ENCODE measurements around the gene EFNA1.

The EFNA1 gene

GRCh38 chr1:155127105-155127966 lies at the start of gene EFNA1:
EFNA1 (plus strand) TSS chr1:155127876; CDS start chr1:155127978, 102 bp downstream.
- H3K4me3 ChIP-seq: peak within 1 kb of the TSS; percentile 92
- H3K9me3 ChIP-seq (ENCODE audit: low read depth, low read length): no peaks in the 10 kb centered on the region
- H3K27ac ChIP-seq: peak within 1 kb of the TSS; percentile 80; the same call in 1 of the 2 replicates
- no peak for DNase-seq (ENCODE audit: low read depth, low spot score)
- TF ChIP-seq FOXP2 (optimal IDR thresholded peaks at IDR 0.05; ENCODE audit: control extremely low read depth, extremely low read length, insufficient read depth) (peak; percentile 53), EZH2 (IDR thresholded peaks at IDR 0.05) (no peak), POLR2AphosphoS5 (IDR thresholded peaks at IDR 0.05; ENCODE audit: borderline replicate concordance, low read depth, low read length) (peak; percentile 93)
- peaks cover 11% of the 10 kb centered on the region; the same call in 1 of the 2 replicates for H3K36me3 ChIP-seq (ENCODE audit: insufficient read depth, low read length)
- peak within 1 kb of the TSS; percentile 78 for H3K9ac ChIP-seq (ENCODE audit: insufficient read length)

DNA sequence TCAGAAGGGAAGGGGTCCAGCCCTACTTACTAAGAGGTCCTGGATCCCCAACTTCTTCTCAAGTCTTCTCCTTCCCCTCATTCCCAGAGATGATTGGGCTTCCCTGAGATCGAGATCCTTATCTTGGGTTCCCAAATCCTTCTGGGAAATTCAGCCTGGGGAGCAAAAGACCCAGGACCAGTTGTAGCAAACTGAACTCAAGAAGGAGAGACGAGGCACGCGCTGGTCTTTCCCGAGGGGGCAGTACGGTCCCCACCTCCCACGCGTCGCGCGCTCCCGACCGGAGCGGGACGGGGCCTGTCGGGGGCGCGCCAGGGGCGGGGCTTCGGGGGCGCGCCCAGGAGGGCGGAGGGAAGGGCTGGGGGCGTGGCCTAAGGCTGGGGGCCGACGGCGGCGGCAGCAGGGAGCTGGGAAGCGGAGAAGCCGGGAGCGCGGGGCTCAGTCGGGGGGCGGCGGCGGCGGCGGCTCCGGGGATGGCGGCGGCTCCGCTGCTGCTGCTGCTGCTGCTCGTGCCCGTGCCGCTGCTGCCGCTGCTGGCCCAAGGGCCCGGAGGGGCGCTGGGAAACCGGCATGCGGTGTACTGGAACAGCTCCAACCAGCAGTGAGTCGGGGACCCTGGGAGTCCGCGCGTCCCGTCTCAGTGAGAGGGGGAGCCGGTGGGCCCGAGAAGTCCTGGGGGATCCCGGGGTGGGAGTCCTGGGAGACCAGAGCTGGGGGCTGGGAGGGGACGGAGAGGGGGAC lies 49.0 kb upstream of the EFNA1 start, which contains the start of gene EFNA3:
TSS of gene EFNA3 (plus strand) at position 369 of the 741 bp plus-strand sequence. CDS start at position 474, 105 bp downstream.
- no peak for DNase-seq (ENCODE audit: low read depth, low spot score)
- Histone ChIP-seq H3K4me3 (peak within 1 kb of the TSS; percentile 93), H3K9me3 (ENCODE audit: low read depth, low read length) (no peaks in the 10 kb centered on the region), H3K9ac (ENCODE audit: insufficient read length) (peak within 1 kb of the TSS; percentile 69), H3K27ac (no peak within 1 kb of the TSS), H3K36me3 (ENCODE audit: insufficient read depth, low read length) (no peaks in the 10 kb centered on the region)
- TF ChIP-seq EZH2 (IDR thresholded peaks at IDR 0.05) (no peak), POLR2AphosphoS5 (IDR thresholded peaks at IDR 0.05; ENCODE audit: borderline replicate concordance, low read depth, low read length) (peak; percentile 43; the same call in 1 of the 2 replicates), FOXP2 (optimal IDR thresholded peaks at IDR 0.05; ENCODE audit: control extremely low read depth, extremely low read length, insufficient read depth) (no peak)

GRCh38 chr1:155079210-155079486 lies 48.5 kb upstream of the EFNA1 start:
- Histone ChIP-seq H3K36me3 (ENCODE audit: insufficient read depth, low read length) (no peaks in the 10 kb centered on the region), H3K27ac (no peak overlapping the region), H3K9ac (ENCODE audit: insufficient read length) (peak overlapping the region; percentile 69), H3K4me3 (peak overlapping the region; percentile 93), H3K9me3 (ENCODE audit: low read depth, low read length) (no peaks in the 10 kb centered on the region)
- no peak for TF ChIP-seq FOXP2 (optimal IDR thresholded peaks at IDR 0.05; ENCODE audit: control extremely low read depth, extremely low read length, insufficient read depth)
- TF ChIP-seq EZH2 (IDR thresholded peaks at IDR 0.05): no peak
- TF ChIP-seq POLR2AphosphoS5 (IDR thresholded peaks at IDR 0.05; ENCODE audit: borderline replicate concordance, low read depth, low read length): no peak
- no peak for DNase-seq (ENCODE audit: low read depth, low spot score)

DNA sequence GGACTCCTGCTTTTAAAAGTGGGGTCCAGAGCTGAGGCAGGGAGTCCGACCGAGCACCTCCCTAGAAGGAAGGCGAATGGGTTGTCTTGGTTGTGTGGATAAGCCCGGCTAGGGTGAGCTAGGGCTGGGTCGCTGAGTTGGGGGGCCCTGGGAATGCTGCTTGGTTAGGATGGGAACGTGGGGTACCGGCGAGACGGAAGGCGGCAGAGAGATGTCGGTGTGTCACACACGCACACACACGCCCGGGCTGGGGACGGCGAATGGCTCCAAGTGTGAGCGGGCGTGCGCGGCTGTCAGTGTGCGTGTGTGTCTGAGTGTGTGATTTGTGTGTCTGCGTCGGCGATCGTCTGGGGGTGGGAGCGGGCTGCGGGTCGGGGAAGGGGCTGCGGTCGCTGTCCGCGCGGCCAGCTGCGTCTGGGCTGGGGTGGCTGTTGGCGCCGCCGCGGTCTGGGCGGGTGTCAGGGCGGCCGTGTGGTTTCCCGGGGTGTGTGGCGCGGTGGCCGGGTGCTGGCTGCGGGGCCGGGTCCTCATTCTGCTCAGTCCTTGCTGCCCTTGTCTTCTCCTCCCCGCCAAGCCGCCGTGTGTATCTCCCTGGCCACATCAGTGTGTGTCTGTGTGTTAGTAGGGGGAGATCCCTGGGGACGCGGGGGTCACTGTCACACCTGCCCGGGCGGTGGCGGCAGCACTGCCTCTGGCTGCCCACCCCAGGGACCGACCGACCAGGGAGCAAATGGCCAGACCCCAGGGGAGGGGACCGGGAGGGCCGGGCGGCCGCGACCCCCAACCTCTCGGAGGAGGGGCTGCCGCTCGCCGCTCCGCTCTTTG lies 48.0 kb upstream of the EFNA1 start:
- no peaks in the 10 kb centered on the region for H3K36me3 ChIP-seq (ENCODE audit: insufficient read depth, low read length)
- H3K27ac ChIP-seq: no peak overlapping the region
- no peak for DNase-seq (ENCODE audit: low read depth, low spot score)
- peak overlapping the region; percentile 69 for H3K9ac ChIP-seq (ENCODE audit: insufficient read length)
- no peak for TF ChIP-seq POLR2AphosphoS5 (IDR thresholded peaks at IDR 0.05; ENCODE audit: borderline replicate concordance, low read depth, low read length)
- no peak for TF ChIP-seq EZH2 (IDR thresholded peaks at IDR 0.05)
- no peak for TF ChIP-seq FOXP2 (optimal IDR thresholded peaks at IDR 0.05; ENCODE audit: control extremely low read depth, extremely low read length, insufficient read depth)
- peak overlapping the region; percentile 93 for H3K4me3 ChIP-seq
- H3K9me3 ChIP-seq (ENCODE audit: low read depth, low read length): no peaks in the 10 kb centered on the region

DNA sequence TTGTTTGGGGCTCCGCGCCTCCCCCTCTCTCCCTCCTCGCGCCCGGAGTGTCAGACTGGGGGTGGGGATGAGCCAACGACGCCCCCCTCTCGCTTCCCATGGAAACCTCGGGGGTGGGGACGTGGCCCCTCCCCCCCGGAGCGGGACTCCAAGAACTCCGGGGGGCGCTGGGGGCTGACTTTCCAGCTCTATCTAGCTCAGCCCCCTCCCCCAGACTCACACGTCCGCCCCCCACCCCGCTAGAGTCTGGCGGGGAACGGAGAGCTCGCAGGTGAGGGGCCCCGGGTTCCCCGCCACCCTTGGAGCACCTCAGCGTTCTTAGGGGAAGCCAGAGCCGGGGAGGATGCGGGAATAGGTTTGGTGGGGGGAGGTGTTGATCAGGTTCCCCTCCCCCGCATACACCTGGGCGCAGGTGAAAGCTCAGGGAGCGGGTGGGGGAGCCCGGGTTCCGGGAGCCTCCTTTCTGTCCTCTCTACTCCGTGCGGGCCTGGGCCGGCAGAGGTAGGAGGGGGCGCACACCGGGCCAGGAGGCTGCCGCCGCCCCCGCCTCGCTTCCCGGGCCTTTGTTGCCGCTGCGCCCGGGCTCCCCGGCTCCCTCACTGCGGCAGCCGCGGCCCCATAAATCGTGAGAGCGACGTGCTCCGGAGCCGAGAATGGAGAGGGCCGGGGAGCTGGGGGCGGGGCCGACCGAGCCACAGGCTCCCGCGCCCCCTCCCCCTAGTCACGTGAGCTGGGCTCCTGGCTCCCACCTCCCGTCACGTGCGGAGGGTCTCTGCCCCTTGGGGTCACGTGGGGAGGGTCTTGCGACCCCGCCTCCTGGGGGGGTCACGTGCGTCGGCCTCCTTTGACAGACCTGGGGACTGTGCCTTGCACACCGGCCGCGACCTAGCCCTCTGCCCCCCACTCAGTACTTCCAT lies 47.1 kb upstream of the EFNA1 start:
- Histone ChIP-seq H3K27ac (peak overlapping the region; percentile 57), H3K9me3 (ENCODE audit: low read depth, low read length) (no peaks in the 10 kb centered on the region), H3K4me3 (peak overlapping the region; percentile 93), H3K9ac (ENCODE audit: insufficient read length) (peak overlapping the region; percentile 69), H3K36me3 (ENCODE audit: insufficient read depth, low read length) (no peaks in the 10 kb centered on the region)
- DNase-seq (ENCODE audit: low read depth, low spot score): no peak
- peak; percentile 58 for TF ChIP-seq FOXP2 (optimal IDR thresholded peaks at IDR 0.05; ENCODE audit: control extremely low read depth, extremely low read length, insufficient read depth)
- TF ChIP-seq POLR2AphosphoS5 (IDR thresholded peaks at IDR 0.05; ENCODE audit: borderline replicate concordance, low read depth, low read length): peak; percentile 55; the same call in 1 of the 2 replicates
- no peak for TF ChIP-seq EZH2 (IDR thresholded peaks at IDR 0.05)

DNA sequence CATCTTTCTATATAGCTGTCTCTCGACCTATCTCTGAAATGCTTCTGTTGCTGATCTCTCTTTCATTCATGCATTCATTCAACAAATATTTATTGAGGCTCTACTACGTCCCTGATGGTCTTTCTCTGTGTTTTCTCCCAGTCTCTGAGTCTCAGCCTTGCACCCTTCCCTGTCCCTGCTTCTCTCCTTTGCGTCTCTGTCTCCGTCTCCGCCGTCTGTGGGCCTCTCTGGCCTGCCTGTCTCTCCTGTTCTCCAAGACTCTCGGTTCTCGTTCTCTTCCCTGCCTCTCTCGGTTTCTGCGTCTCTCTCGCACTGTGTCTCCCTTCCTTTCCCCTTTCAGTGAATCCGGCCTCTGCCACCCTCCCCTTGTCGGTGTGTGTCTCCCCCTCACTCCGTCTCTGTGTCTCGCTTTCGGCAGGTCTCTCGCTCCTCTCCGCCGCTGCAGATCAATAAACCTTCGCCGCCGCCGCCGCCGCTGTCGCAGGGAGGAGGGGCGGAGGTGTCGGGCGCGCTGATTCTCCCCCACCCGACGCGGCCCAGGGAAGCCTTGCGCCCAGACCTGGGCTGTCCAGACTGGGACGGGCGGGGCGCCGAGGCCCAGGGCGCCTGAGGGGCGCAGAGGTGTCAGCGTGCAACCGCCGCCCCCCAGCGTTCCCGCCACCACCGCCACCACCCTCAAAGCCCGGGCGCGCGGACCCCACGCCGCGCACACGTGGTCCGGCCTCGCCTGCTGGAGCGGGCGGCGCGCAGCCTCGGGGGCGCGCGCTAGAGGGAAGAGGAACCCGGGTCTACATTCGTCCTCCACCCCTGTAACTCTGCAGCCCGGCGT lies 46.0 kb upstream of the EFNA1 start:
- no peaks in the 10 kb centered on the region for H3K36me3 ChIP-seq (ENCODE audit: insufficient read depth, low read length)
- no peaks in the 10 kb centered on the region for H3K9me3 ChIP-seq (ENCODE audit: low read depth, low read length)
- DNase-seq (ENCODE audit: low read depth, low spot score): no peak
- no peak for TF ChIP-seq FOXP2 (optimal IDR thresholded peaks at IDR 0.05; ENCODE audit: control extremely low read depth, extremely low read length, insufficient read depth)
- no peak for TF ChIP-seq EZH2 (IDR thresholded peaks at IDR 0.05)
- TF ChIP-seq POLR2AphosphoS5 (IDR thresholded peaks at IDR 0.05; ENCODE audit: borderline replicate concordance, low read depth, low read length): no peak
- no peak overlapping the region for H3K9ac ChIP-seq (ENCODE audit: insufficient read length)
- H3K27ac ChIP-seq: peak overlapping the region; percentile 12
- H3K4me3 ChIP-seq: peak overlapping the region; percentile 93

Measured in SK-N-MC (cell line).